Heart right ventricle (tissue), 16 donors: ENCODE measurements around the gene PACS2. TPM values are rescaled to one million over a fixed set of nuclear protein-coding genes. Genes with fewer than 3 reads are reported as not detected.

ENCODE experiments used
- ATAC-seq, 8 donors: fragments of 200-7000 bp; cut with Tn5 transposase; one replicate each; pipeline ENCODE4 v1.9.1; 2020; ENCODE audit warnings: mild to moderate bottlenecking in 8 of 8, moderate library complexity in 8 of 8, moderate number of reproducible peaks in 1 of 8
- DNase-seq, 2 donors: peaks; one replicate each; pipeline ENCODE4 v3.0.0-alpha.2; 2020
- H3K27ac ChIP-seq, 10 donors: fragments of 200-600 bp; sonication (generic) in 2 of 10; one replicate each; pipeline versions ENCODE4 v1.5.0 to v1.8.0; 2020 to 2022; ENCODE audit warnings: mild to moderate bottlenecking in 3 of 10
- H3K27me3 ChIP-seq, 7 donors: fragments of 200-600 bp; one replicate each; pipeline ENCODE4 v1.8.0; 2021 to 2022; ENCODE audit warnings: mild to moderate bottlenecking in 2 of 7
- H3K36me3 ChIP-seq, 9 donors: fragments of 200-600 bp; sonication (generic) in 1 of 9; one replicate each; pipeline versions ENCODE4 v1.5.0 to v1.8.0; 2020 to 2022; ENCODE audit warnings: mild to moderate bottlenecking in 2 of 9
- H3K4me1 ChIP-seq, 9 donors: fragments of 200-600 bp; sonication (generic) in 1 of 9; one replicate each; pipeline versions ENCODE4 v1.5.0 to v1.8.0; 2020 to 2022; ENCODE audit warnings: mild to moderate bottlenecking in 4 of 9
- H3K4me3 ChIP-seq, 10 donors: fragments of 200-600 bp; sonication (generic) in 2 of 10; one replicate each; pipeline versions ENCODE4 v1.5.0 to v1.8.0; 2020 to 2022; ENCODE audit warnings: mild to moderate bottlenecking in 7 of 10, moderate library complexity in 2 of 10
- H3K9me3 ChIP-seq, 11 donors: fragments of 200-600 bp in 10 of 11; sonication (generic) in 2 of 11; one replicate each; pipeline versions ENCODE4 v1.5.0 to v1.8.0; 2013 to 2022; ENCODE audit warnings: mild to moderate bottlenecking in 2 of 11, control low read depth in 1 of 11, moderate library complexity in 1 of 11
- CTCF ChIP-seq, 9 donors: fragments of 200-600 bp; sonication (generic) in 2 of 9; IDR thresholded peaks; one replicate each; pipeline versions ENCODE4 v1.5.0 to v1.8.0; 2021 to 2022; ENCODE audit warnings: antibody characterized with exemption in 9 of 9, mild to moderate bottlenecking in 5 of 9, moderate library complexity in 1 of 9
- WGBS, 2 donors: extraction: QIAGEN DNeasy Blood & Tissue Kit; methylation state at CpG; one replicate each; pipeline ENCODE4 v1.1.7; 2013; ENCODE audit warnings: inconsistent platforms in 1 of 2; 5-methylcytosine and 5-hydroxymethylcytosine counted together
- intact Hi-C, 10 donors: fragments of 100-400 bp; cut with DNase I; formaldehyde crosslinking; loops; one replicate each; pipeline versions ENCODE4 v1.11.1 to v1.14.2; 2022
- polyA plus RNA-seq, 2 donors: library from polyadenylated mRNA; stranded (reverse); fragments of 200-250 nt; gene quantifications; one replicate each; pipeline ENCODE4 v1.2.3, GENCODE V29; 2013
- total RNA-seq, 10 donors: library from RNA; stranded (reverse); fragmentation: NEBNext Ultra II Directional in 3 of 10; extraction: Animal tissue kit (Norgen Biotek cat#: 25700) in 3 of 10; gene quantifications; one replicate each; pipeline versions ENCODE4 v1.2.1 to v1.2.4, GENCODE V29; 2021 to 2023
- donor health status: Arrhythmogenic right ventricular cardiomyopathy.
- donor health status: ischemic (EF 13 %, LVEDD 7.1; RV severe dilation, severe dysfunction).
- donor health status: healthy with polysubstance abuse.
- donor health status: DM: no; HTN: yes; CAD: no.
- donor health status: DM: no; HTN: no; CAD: no.
- donor health status: ischemic (EF 25% LVEDD 6.9; RV normal size, moderate dysfunction).
- donor health status: ischemic (EF 25% LVEDD 5.7; RV mildly dilated, moderate dysfunction).
- donor health status: healthy.
- donor health status: DM: yes; HTN: yes; CAD: no.
- donor health status: Ischemic cardiomyopathy.
- donor health status: ischemic (EF 35%, LVEDD 5.7; RV mildly dilated, moderate dysfunction).
- donor health status: nonischemic (EF 11% LVEDD 7.7; RV severe dilation, severe dysfunction).
- donor health status: DM: yes; HTN: yes; CAD: no.
- donor health status: PGD.
- donor health status: ischemic (EF 29% LVEDD 5.4; RV normal size, mild dysfunction).
- donor health status: nonischemic (EF 23%, LVEDD 6.1; RV moderate dilation, normal function).

PACS2 gene
- total and polyA plus RNA-seq, 12 donors = 41.8 to 123 (median 54.6) TPM

DNA sequence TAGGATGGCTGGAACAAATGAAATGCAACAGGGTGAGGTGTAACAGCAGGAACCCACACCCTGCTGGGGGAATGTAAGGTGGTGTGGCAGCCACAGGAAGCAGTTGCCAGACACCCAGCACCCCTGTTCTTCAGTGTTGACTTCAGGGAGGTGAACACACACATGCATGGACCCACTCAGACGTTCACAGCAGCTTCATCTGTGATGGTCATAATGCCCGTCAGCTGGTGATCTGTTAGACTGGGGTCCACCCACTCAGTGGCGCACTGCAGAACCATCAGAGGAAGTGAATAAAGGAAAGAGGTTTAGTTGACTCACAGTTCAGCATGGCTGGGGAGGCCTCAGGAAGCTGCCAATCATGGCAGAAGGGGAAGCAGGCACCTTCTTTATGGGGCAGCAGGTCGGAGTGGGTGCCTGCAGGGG lies 61.1 kb downstream of the PACS2 start:
- no peak for TF ChIP-seq CTCF (IDR thresholded peaks at IDR 0.05)
- Histone ChIP-seq H3K4me1 (peaks cover 0 to 11% (median 0%) of the 10 kb centered on the region in 9 donors), H3K27ac (no peak overlapping the region), H3K27me3 (no peaks in the 10 kb centered on the region), H3K4me3 (no peak overlapping the region), H3K9me3 (no peaks in the 10 kb centered on the region), H3K36me3 (peaks cover 0 to 22% (median 5%) of the 10 kb centered on the region in 9 donors)
- intact Hi-C loops = loop anchor here in 4 of 10 donors (10.0 kb wide), 3 partner anchors 59 to 149 kb away; partner anchors contain the start of gene TMEM121 (in 1 of the 4)
- WGBS, 2 donors = 74 to 85% methylated on average over 4 of the region's 4 CpGs
- DNase-seq = no peak
- no peak for ATAC-seq

DNA sequence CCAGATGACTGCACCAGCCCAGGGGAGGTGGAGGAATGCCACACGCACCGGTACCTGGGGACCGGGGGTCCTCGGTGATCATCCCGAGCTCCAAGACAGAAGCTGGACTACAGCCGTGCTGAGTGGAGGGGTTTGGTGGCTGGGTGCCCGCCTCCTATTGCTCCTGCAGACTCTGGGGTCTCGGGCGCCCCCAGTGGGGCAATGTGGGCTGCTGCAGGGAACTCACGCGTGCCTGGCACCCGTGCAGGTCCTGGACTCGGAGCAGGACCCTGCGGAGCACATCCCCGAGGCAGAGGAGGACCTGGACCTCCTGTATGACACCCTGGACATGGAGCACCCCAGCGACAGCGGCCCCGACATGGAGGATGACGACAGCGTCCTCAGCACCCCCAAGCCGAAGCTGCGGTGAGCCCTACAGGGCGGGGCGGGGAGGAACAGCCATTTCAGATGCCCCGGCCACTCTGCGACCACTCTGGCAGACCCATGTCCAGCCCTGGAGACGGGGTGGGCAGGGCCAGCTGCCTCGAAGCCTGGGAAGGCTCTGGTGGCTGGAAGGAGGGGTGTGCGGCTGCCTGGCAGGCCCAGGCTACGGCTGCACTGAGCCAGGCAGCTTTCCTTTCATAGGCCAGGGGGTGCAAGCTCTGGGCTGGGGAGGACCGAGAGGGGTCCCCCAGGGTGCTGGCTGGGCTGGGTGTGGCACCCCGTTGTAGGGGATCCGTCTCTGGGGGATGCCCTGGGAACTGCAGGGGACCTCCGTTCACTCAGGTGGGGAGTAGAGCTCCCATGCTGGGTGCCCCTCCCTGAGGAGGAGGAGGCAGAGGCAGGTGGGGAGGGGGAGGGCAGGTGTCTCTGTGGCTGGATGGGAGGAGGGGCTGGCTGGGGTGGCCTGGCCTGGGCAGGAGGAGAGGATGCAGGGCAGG lies 62.2 kb downstream of the PACS2 start:
- no peak for TF ChIP-seq CTCF (IDR thresholded peaks at IDR 0.05)
- ATAC-seq = peak in 2 of 8 donors; percentile 6 to 12
- Histone ChIP-seq H3K27me3 (no peaks in the 10 kb centered on the region), H3K4me3 (no peak overlapping the region), H3K27ac (no peak overlapping the region), H3K36me3 (peaks cover 0 to 30% (median 5%) of the 10 kb centered on the region in 9 donors), H3K4me1 (peaks cover 0 to 6% (median 0%) of the 10 kb centered on the region in 9 donors), H3K9me3 (no peaks in the 10 kb centered on the region)
- WGBS, 2 donors = 84 to 88% methylated on average over 34 of the region's 34 CpGs
- intact Hi-C loops = loop anchor here in 4 of 10 donors (10.0 kb wide), 3 partner anchors 58 to 148 kb away; partner anchors contain the start of gene TMEM121 (in 1 of the 4)
- no peak for DNase-seq

DNA sequence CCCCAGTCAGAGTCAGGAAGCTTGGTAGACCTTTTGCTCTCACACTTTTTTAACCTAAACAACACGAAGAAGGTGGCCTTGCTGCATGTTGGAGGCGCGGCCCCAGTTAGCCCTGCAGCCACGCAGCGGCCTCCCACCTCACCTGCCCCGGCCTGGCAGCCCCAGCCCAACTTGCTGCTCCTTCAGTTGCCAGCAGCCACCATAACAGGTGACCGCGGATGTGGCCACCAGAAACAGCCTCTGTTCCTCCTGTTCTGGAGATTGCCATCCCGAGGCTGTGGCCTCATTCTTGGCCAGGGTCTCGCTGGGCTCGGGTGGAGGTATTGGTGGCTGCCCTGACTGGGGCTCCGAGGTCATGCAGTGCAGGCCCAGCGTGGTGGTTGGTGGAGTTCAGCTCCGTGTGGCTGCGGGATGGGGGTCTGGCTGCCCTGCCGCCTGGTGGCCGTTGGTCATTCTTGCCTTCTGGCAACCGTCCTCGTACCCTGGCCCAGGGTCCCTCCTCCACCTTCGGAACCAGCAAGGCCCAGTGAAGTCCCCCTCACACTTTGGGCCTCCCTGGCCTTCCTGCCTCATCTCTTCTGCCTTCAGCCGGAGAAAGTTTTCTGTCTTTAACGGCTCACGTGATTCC lies 63.1 kb downstream of the PACS2 start:
- DNase-seq (no peak), ATAC-seq (no peak)
- H3K27me3 ChIP-seq = no peaks in the 10 kb centered on the region

More for the DNA sequence above, 63.1 kb downstream of the PACS2 start:
- H3K27ac ChIP-seq = no peak overlapping the region
- H3K4me1 ChIP-seq = peaks cover 0 to 6% (median 0%) of the 10 kb centered on the region in 9 donors
- no peaks in the 10 kb centered on the region for H3K9me3 ChIP-seq
- peaks cover 0 to 33% (median 5%) of the 10 kb centered on the region in 9 donors for H3K36me3 ChIP-seq
- TF ChIP-seq CTCF (IDR thresholded peaks at IDR 0.05) = no peak
- intact Hi-C loops = loop anchor here in 4 of 10 donors (10.0 kb wide), 3 partner anchors 57 to 147 kb away; partner anchors contain the start of gene TMEM121 (in 1 of the 4)
- no peak overlapping the region for H3K4me3 ChIP-seq
- 90% methylated on average over 23 of the region's 23 CpGs for WGBS, 2 donors
